IMR-90 (cell line): ENCODE measurements around the gene CWC22. TPM values are rescaled to one million over a fixed set of nuclear protein-coding genes. Genes with fewer than 3 reads are reported as not detected.

ENCODE experiments used
- ATAC-seq: fragments of 200-7000 bp; cut with Tn5 transposase; 2 replicates; pipeline ENCODE4 v1.9.1; 2020; ENCODE audit warnings: low read depth, mild to moderate bottlenecking, moderate library complexity
- BruUV-seq: library from RNA; stranded (reverse); fragments of 400-500 nt; replicated peaks from 2 replicates; lab custom pipeline; 2021; lab: Mats Ljungman, UMichigan
- CTCF ChIA-PET: fragments of 300-600 bp; formaldehyde crosslinking; extraction: SDS; loops from one replicate; lab custom pipeline; 2021; ENCODE audit warnings: antibody characterized with exemption; lab: Yijun Ruan, JAX
- POLR2A ChIA-PET: fragments of 300-600 bp; sonication (Branson Sonifier 250); formaldehyde crosslinking; loops from one replicate; lab custom pipeline; 2022; ENCODE audit warnings: antibody characterized with exemption; ENCODE audit not compliant: unreplicated experiment; lab: Charles Lee
- DNase-seq: peaks from one replicate; pipeline ENCODE4 v3.0.0; 2013
- H2AFZ ChIP-seq: replicated peaks from 2 replicates; pipeline ENCODE3; 2013; ENCODE audit warnings: low read length, mild to moderate bottlenecking; ENCODE audit not compliant: poor library complexity
- H2AK5ac ChIP-seq: 2 replicates; pipeline ENCODE4 v1.6.1; 2013; ENCODE audit warnings: low read depth, low read length, inconsistent platforms
- H2AK9ac ChIP-seq: replicated peaks from 2 replicates; pipeline ENCODE3; 2013; ENCODE audit warnings: mild to moderate bottlenecking, low read depth, low read length, moderate library complexity; ENCODE audit not compliant: poor library complexity
- H2BK120ac ChIP-seq: 2 replicates; pipeline ENCODE4 v1.6.1; 2013; ENCODE audit warnings: low read depth, low read length, inconsistent platforms
- H2BK15ac ChIP-seq: 3 replicates; pipeline ENCODE4 v1.6.1; 2013; ENCODE audit warnings: low read depth, low read length, inconsistent platforms
- H2BK20ac ChIP-seq: 2 replicates; pipeline ENCODE4 v1.6.1; 2013; ENCODE audit warnings: low read depth, mild to moderate bottlenecking, inconsistent platforms, low read length, moderate library complexity
- H2BK5ac ChIP-seq: 2 replicates; pipeline ENCODE4 v1.6.1; 2013; ENCODE audit warnings: mild to moderate bottlenecking, low read depth, low read length, inconsistent platforms; ENCODE audit not compliant: poor library complexity, severe bottlenecking
- H3K14ac ChIP-seq: replicated peaks from 2 replicates; pipeline ENCODE4 v1.6.1; 2013; ENCODE audit warnings: low read depth, low read length, inconsistent platforms
- H3K18ac ChIP-seq: 2 replicates; pipeline ENCODE4 v1.6.1; 2013; ENCODE audit warnings: low read depth, low read length, control low read depth
- H3K23ac ChIP-seq: 2 replicates; pipeline ENCODE4 v1.6.1; 2013; ENCODE audit warnings: low read depth, low read length, inconsistent platforms
- H3K27ac ChIP-seq: 2 replicates; pipeline ENCODE4 v1.5.1; 2013; ENCODE audit warnings: mild to moderate bottlenecking, control low read depth, low read length; ENCODE audit not compliant: insufficient read depth
- H3K27me3 ChIP-seq: 2 replicates; pipeline ENCODE4 v1.6.1; 2013; ENCODE audit warnings: low read length; ENCODE audit not compliant: control insufficient read depth, insufficient read depth
- H3K36me3 ChIP-seq: 2 replicates; pipeline ENCODE4 v1.6.1; 2013; ENCODE audit warnings: low read length, mixed read lengths; ENCODE audit not compliant: control insufficient read depth, insufficient read depth
- H3K4ac ChIP-seq: 2 replicates; pipeline ENCODE4 v1.6.1; 2013; ENCODE audit warnings: low read depth, low read length, inconsistent platforms
- H3K4me1 ChIP-seq: 2 replicates; pipeline ENCODE4 v1.6.1; 2013; ENCODE audit warnings: low read length, mixed read lengths; ENCODE audit not compliant: control insufficient read depth, insufficient read depth
- H3K4me2 ChIP-seq: 2 replicates; pipeline ENCODE4 v1.6.1; 2013; ENCODE audit warnings: low read depth, mild to moderate bottlenecking, control low read depth, low read length, moderate library complexity
- H3K4me3 ChIP-seq: 2 replicates; pipeline ENCODE4 v1.5.1; 2013; ENCODE audit warnings: low read depth, mild to moderate bottlenecking, control low read depth, low read length, moderate library complexity; ENCODE audit not compliant: insufficient read depth
- H3K56ac ChIP-seq: 2 replicates; pipeline ENCODE4 v1.6.1; 2013; ENCODE audit warnings: low read length, inconsistent platforms; ENCODE audit not compliant: insufficient read depth; ENCODE audit errors: extremely low read depth
- H3K79me1 ChIP-seq, 2 experiments: 2 replicates each; pipeline ENCODE4 v1.6.1; 2013; ENCODE audit warnings: low read length in 2 of 2, inconsistent platforms in 1 of 2, low read depth in 1 of 2
- H3K9ac ChIP-seq: 2 replicates; pipeline ENCODE4 v1.6.1; 2013; ENCODE audit warnings: low read depth, low read length, control low read depth
- H3K9me1 ChIP-seq: 2 replicates; pipeline ENCODE4 v1.6.1; 2013; ENCODE audit warnings: low read length, inconsistent platforms; ENCODE audit not compliant: insufficient read depth
- H3K9me3 ChIP-seq: 2 replicates; pipeline ENCODE4 v1.6.1; 2013; ENCODE audit warnings: low read length; ENCODE audit not compliant: control insufficient read depth, insufficient read depth
- H4K20me1 ChIP-seq: 2 replicates; pipeline ENCODE4 v1.6.1; 2013; ENCODE audit warnings: low read length, inconsistent platforms; ENCODE audit not compliant: insufficient read depth
- H4K5ac ChIP-seq: 2 replicates; pipeline ENCODE4 v1.6.1; 2013; ENCODE audit warnings: mild to moderate bottlenecking, low read depth, low read length, control low read depth
- H4K8ac ChIP-seq, 2 experiments: 2 replicates each; pipeline ENCODE4 v1.6.1; 2013; ENCODE audit warnings: low read depth in 2 of 2, low read length in 2 of 2, control low read depth in 1 of 2, inconsistent platforms in 1 of 2
- H4K91ac ChIP-seq: 2 replicates; pipeline ENCODE4 v1.6.1; 2013; ENCODE audit warnings: low read depth, low read length, inconsistent platforms; ENCODE audit not compliant: insufficient read depth
- BHLHE40 ChIP-seq: fragments of 150-350 bp; IDR thresholded peaks from 2 replicates; pipeline ENCODE4 v1.6.1; 2016; ENCODE audit warnings: mild to moderate bottlenecking, low read depth, low read length
- CEBPB ChIP-seq: IDR thresholded peaks from 2 replicates; pipeline ENCODE4 v1.6.1; 2012; ENCODE audit warnings: low read depth, low read length, improper control_type of control experiment
- CTCF ChIP-seq: conservative IDR thresholded peaks from 2 replicates; pipeline ENCODE4 v1.5.1; 2012; ENCODE audit warnings: mild to moderate bottlenecking, low read depth, low read length, improper control_type of control experiment
- FOS ChIP-seq: fragments of 150-350 bp; IDR thresholded peaks from 2 replicates; pipeline ENCODE4 v1.6.1; 2016; ENCODE audit warnings: low read depth, low read length
- POLR2A ChIP-seq: IDR thresholded peaks from 2 replicates; pipeline ENCODE4 v1.6.1; 2012; ENCODE audit warnings: mild to moderate bottlenecking, low read depth, low read length
- RAD21 ChIP-seq: IDR thresholded peaks from 2 replicates; pipeline ENCODE4 v1.6.1; 2012; ENCODE audit warnings: low read length, improper control_type of control experiment
- SMC3 ChIP-seq: fragments of 150-350 bp; IDR thresholded peaks from 2 replicates; pipeline ENCODE4 v1.6.1; 2016; ENCODE audit warnings: low read depth, mild to moderate bottlenecking, antibody characterized with exemption, low read length, moderate library complexity
- USF2 ChIP-seq: fragments of 150-350 bp; IDR thresholded peaks from 2 replicates; pipeline ENCODE4 v1.6.1; 2017; ENCODE audit warnings: mild to moderate bottlenecking, antibody characterized with exemption, low read length, low read depth
- WGBS, 2 experiments: methylation state at CpG; one replicate each; pipeline versions ENCODE4 v1.1.5 to v1.1.7; 2013; ENCODE audit warnings: missing lambda C conversion rate in 2 of 2; ENCODE audit not compliant: insufficient read length in 1 of 2; ENCODE audit errors: extremely low coverage in 2 of 2; 5-methylcytosine and 5-hydroxymethylcytosine counted together
- dilution Hi-C: fragments of 300-500 bp; cut with HindIII; formaldehyde crosslinking; loops from one replicate; pipeline ENCODE4 v1.14.3; 2018; ENCODE audit warnings: low sequenced_read_pairs; ENCODE audit not compliant: unreplicated experiment
- in situ Hi-C: fragments of 300-500 bp; cut with MboI; formaldehyde crosslinking; loops from 3 replicates; pipeline ENCODE4 v1.14.3; 2019; ENCODE audit warnings: low sequenced_read_pairs, inconsistent platforms, mixed read lengths
- intact Hi-C: fragments of 100-400 bp; cut with micrococcal nuclease; formaldehyde crosslinking; loops from 2 replicates; pipeline ENCODE4 v1.10.0; 2022
- polyA plus RNA-seq, 3 experiments: library from polyadenylated mRNA; depleted of rRNA; stranded (reverse); fragments of >200 nt; gene quantifications; 2 replicates each; pipeline ENCODE4 v1.2.3, GENCODE V29; 2012; ENCODE audit warnings: low replicate concordance in 1 of 3
- total RNA-seq: library from RNA; depleted of rRNA; stranded (reverse); fragments of >200 nt; gene quantifications from 2 replicates; pipeline ENCODE4 v1.2.3, GENCODE V29; 2012

Gene CWC22
- total and polyA plus RNA-seq, 2 of the 4 experiments (the other 2 are of a cell fraction) = 4.5 to 17.9 TPM

GRCh38 chr2:180006231-180006630 lies 866 bp downstream of the CWC22 start:
- in situ Hi-C loops (no loop called here), dilution Hi-C loops (no loop called here), intact Hi-C loops (no loop called here)
- POLR2A ChIA-PET = no interaction called here
- Histone ChIP-seq H2AFZ (peak overlapping the region; percentile 95), H4K5ac (peak overlapping the region; percentile 80), H3K79me1 (peaks cover 26 to 50% of the 10 kb centered on the region in 2 experiments), H3K9ac (peak overlapping the region; percentile 94), H3K9me1 (no peaks in the 10 kb centered on the region), H2BK5ac (no peak overlapping the region), H3K4me2 (peak overlapping the region; percentile 92), H2BK120ac (no peak overlapping the region), H4K20me1 (0 out of 2 replicates have a peak, but pooled peaks cover 3% of the 10 kb centered on the region), H3K14ac (no peak overlapping the region), H3K27me3 (no peaks in the 10 kb centered on the region), H4K91ac (no peak overlapping the region), H2AK5ac (no peak overlapping the region), H2BK15ac (no peak overlapping the region), H3K4ac (peak overlapping the region; percentile 92; the same call in 1 of the 2 replicates), H2AK9ac (peak overlapping the region; percentile 70), H3K4me3 (peak overlapping the region; percentile 67), H3K4me1 (no peaks in the 10 kb centered on the region), H3K36me3 (no peaks in the 10 kb centered on the region), H3K27ac (no peak overlapping the region; the same call in 1 of the 2 replicates), H3K9me3 (no peaks in the 10 kb centered on the region), H3K56ac (peak overlapping the region; percentile 100; the same call in 1 of the 2 replicates), H4K8ac (peak overlapping the region; percentile 64 to 98), H3K18ac (no peak overlapping the region), H2BK20ac (no peak overlapping the region), H3K23ac (no peak overlapping the region)
- ATAC-seq = no peak
- no CpG with 5 or more reads among the region's 7 CpGs for WGBS, 2 experiments
- no peak for DNase-seq
- CTCF ChIA-PET = no interaction called here
- TF ChIP-seq RAD21 (no peak), FOS (no peak), SMC3 (no peak), CTCF (no peak), USF2 (no peak), CEBPB (no peak), POLR2A (no peak), BHLHE40 (no peak)
- TSS peak; percentile 45 for BruUV-seq
